ENCODE data around the gene TLK1.

The TLK1 gene

GRCh38 chr2:170996316-170996715 lies 164.4 kb downstream of the TLK1 start:
- DNase-seq, result no peak

- no peak for DNase-seq
Observed at GRCh38 chr2:170991398-170992182, 169.1 kb downstream of the TLK1 start.

GRCh38 chr2:170986566-170987258 lies 174.0 kb downstream of the TLK1 start:
- no peak for DNase-seq

- DNase-seq, result no peak
Observed at GRCh38 chr2:170985407-170985806, 175.3 kb downstream of the TLK1 start.

- DNase-seq, result no peak
Observed at GRCh38 chr2:170984079-170984478, 176.6 kb downstream of the TLK1 start.

GRCh38 chr2:170975943-170976270 lies 184.8 kb downstream of the TLK1 start:
- DNase-seq, result no peak

- no peak for DNase-seq
Observed at GRCh38 chr2:170975127-170975942, 185.4 kb downstream of the TLK1 start.

GRCh38 chr2:170974304-170974993 lies 186.2 kb downstream of the TLK1 start:
- no peak for DNase-seq

GRCh38 chr2:170973492-170974303 lies 187.0 kb downstream of the TLK1 start:
- DNase-seq, result peak; percentile 88

- no peak for DNase-seq
Observed at GRCh38 chr2:170973225-170973491, 187.5 kb downstream of the TLK1 start.

- DNase-seq, result no peak
Observed at GRCh38 chr2:170972296-170973224, 188.1 kb downstream of the TLK1 start.

- DNase-seq, result no peak
Observed at GRCh38 chr2:170971071-170971470, 189.6 kb downstream of the TLK1 start.

- no peak for DNase-seq
Observed at GRCh38 chr2:170969872-170970496, 190.7 kb downstream of the TLK1 start.

- no peak for DNase-seq
Observed at GRCh38 chr2:170969030-170969429, 191.7 kb downstream of the TLK1 start.

GRCh38 chr2:170968205-170969003 lies 192.3 kb downstream of the TLK1 start:
- DNase-seq, result no peak

GRCh38 chr2:170967553-170967952 lies 193.1 kb downstream of the TLK1 start:
- DNase-seq, result no peak

GRCh38 chr2:170966648-170967396 lies 193.9 kb downstream of the TLK1 start:
- no peak for DNase-seq

GRCh38 chr2:170965446-170966225 lies 195.1 kb downstream of the TLK1 start:
- DNase-seq, result no peak

Measured in CD4-positive, alpha-beta T cell treated with Interleukin-21 for 1 hour (primary cell).